ENCODE data around the gene ZFPM1.

DNA sequence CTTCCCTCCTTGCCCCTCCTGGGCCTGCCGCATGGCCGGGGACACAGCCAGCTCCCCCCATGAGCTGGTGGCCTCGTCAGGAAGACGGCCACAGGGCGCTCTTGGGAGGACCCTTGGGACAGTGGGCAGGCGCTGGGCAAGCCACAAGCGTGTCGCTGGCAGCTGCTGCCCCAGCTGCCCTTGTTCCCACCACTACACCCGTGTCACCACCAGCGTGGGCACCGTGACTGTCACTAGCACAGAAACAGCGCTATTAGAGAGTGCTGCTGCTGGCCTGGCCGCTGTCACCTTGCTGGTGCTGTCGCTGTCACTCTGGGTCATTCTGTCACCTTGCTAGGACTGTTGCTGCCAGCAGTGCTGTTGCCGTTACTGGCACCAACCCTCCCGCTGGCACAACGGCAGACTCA lies 47.2 kb downstream of the ZFPM1 start:
- TF ChIP-seq CTCF (IDR thresholded peaks at IDR 0.05) (no peak), POLR2A (IDR thresholded peaks at IDR 0.05) (no peak)
